Ishikawa (cell line): ENCODE results near the gene CMTM8.

Experiments used
- CEBPB ChIP-seq: IDR thresholded peaks from 2 replicates; pipeline ENCODE4 v1.6.1; 2012
- CREB1 ChIP-seq: IDR thresholded peaks from 2 replicates; pipeline ENCODE4 v1.6.1; 2012; ENCODE audit warnings: low read depth
- EGR1 ChIP-seq: IDR thresholded peaks from 2 replicates; pipeline ENCODE4 v1.6.1; 2012
- EP300 ChIP-seq: IDR thresholded peaks from 2 replicates; pipeline ENCODE4 v1.6.1; 2012; ENCODE audit warnings: borderline replicate concordance
- FOXM1 ChIP-seq: IDR thresholded peaks from 2 replicates; pipeline ENCODE4 v1.6.1; 2012; ENCODE audit warnings: low read depth, borderline replicate concordance
- NFIC ChIP-seq: IDR thresholded peaks from 2 replicates; pipeline ENCODE4 v1.6.1; 2012
- RAD21 ChIP-seq: IDR thresholded peaks from 2 replicates; pipeline ENCODE4 v1.6.1; 2012; ENCODE audit warnings: low read depth
- TAF1 ChIP-seq: IDR thresholded peaks from 2 replicates; pipeline ENCODE4 v1.6.1; 2012; ENCODE audit warnings: low read depth, mild to moderate bottlenecking
- TCF12 ChIP-seq: IDR thresholded peaks from 2 replicates; pipeline ENCODE4 v1.6.1; 2012; ENCODE audit warnings: low read depth
- TEAD4 ChIP-seq: IDR thresholded peaks from 2 replicates; pipeline ENCODE4 v1.6.1; 2012
- YY1 ChIP-seq: IDR thresholded peaks from 2 replicates; pipeline ENCODE4 v1.6.1; 2012; ENCODE audit warnings: low read depth
- ZBTB7A ChIP-seq: IDR thresholded peaks from 2 replicates; pipeline ENCODE4 v1.6.1; 2012; ENCODE audit warnings: low read depth
- TF ChIP-seq, protein P1 (sequence below): IDR thresholded peaks from 2 replicates; pipeline ENCODE4 v1.6.1; 2012; ENCODE audit warnings: low read depth, mild to moderate bottlenecking
- TF ChIP-seq, protein P2 (sequence below): IDR thresholded peaks from 2 replicates; pipeline ENCODE4 v1.6.1; 2012
- TF ChIP-seq, protein P3 (sequence below): IDR thresholded peaks from 2 replicates; pipeline ENCODE4 v1.6.1; 2012

Gene CMTM8

DNA sequence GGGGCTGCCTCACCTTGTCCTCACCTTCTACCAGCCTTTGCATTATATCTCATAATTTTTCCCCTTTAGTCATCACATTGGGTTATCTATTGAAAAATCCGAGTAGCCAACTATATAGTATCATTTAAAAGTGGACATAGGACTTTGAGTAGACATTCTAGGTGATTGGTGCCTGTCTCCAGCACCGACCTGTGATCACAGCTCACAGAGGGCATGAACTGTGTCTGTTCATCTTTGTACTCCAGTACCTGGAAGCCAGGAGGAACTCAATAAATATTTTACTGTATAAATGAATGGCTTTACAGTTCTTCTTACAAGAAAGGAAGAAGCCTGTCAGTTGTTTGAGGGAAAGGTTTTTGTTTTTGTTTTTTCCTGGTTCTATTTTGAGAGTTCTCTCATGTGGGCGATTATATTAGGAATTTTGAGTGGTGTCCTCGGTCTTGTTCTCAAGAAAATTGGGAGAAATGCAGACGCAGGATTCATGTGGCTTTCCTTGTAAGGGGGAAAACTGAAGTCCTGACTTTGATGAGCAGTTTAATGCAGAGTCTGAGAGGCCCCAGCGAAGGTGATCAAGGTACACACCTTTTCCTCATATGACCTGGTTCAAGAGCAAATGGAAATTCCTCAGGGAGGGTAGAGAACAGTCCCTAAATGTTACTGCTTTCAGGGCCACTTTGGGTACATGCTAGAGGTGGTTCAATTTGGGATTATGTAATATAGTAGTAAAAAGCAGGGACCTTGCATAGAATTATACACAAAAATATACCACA is 46.1 kb downstream of the CMTM8 start:
- TF ChIP-seq ZBTB7A = no peak
- TF ChIP-seq TAF1 = no peak
- TF ChIP-seq, protein P1, sequence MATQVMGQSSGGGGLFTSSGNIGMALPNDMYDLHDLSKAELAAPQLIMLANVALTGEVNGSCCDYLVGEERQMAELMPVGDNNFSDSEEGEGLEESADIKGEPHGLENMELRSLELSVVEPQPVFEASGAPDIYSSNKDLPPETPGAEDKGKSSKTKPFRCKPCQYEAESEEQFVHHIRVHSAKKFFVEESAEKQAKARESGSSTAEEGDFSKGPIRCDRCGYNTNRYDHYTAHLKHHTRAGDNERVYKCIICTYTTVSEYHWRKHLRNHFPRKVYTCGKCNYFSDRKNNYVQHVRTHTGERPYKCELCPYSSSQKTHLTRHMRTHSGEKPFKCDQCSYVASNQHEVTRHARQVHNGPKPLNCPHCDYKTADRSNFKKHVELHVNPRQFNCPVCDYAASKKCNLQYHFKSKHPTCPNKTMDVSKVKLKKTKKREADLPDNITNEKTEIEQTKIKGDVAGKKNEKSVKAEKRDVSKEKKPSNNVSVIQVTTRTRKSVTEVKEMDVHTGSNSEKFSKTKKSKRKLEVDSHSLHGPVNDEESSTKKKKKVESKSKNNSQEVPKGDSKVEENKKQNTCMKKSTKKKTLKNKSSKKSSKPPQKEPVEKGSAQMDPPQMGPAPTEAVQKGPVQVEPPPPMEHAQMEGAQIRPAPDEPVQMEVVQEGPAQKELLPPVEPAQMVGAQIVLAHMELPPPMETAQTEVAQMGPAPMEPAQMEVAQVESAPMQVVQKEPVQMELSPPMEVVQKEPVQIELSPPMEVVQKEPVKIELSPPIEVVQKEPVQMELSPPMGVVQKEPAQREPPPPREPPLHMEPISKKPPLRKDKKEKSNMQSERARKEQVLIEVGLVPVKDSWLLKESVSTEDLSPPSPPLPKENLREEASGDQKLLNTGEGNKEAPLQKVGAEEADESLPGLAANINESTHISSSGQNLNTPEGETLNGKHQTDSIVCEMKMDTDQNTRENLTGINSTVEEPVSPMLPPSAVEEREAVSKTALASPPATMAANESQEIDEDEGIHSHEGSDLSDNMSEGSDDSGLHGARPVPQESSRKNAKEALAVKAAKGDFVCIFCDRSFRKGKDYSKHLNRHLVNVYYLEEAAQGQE = no peak
- TF ChIP-seq EP300 = no peak
- TF ChIP-seq, protein P2, sequence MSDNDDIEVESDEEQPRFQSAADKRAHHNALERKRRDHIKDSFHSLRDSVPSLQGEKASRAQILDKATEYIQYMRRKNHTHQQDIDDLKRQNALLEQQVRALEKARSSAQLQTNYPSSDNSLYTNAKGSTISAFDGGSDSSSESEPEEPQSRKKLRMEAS = no peak
- TF ChIP-seq RAD21 = no peak
- TF ChIP-seq YY1 = no peak
- TF ChIP-seq FOXM1 = no peak
- no peak for TF ChIP-seq EGR1
- no peak for TF ChIP-seq CREB1
- no peak for TF ChIP-seq CEBPB
- no peak for TF ChIP-seq NFIC
- TF ChIP-seq, protein P3, sequence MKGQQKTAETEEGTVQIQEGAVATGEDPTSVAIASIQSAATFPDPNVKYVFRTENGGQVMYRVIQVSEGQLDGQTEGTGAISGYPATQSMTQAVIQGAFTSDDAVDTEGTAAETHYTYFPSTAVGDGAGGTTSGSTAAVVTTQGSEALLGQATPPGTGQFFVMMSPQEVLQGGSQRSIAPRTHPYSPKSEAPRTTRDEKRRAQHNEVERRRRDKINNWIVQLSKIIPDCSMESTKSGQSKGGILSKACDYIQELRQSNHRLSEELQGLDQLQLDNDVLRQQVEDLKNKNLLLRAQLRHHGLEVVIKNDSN = no peak
- no peak for TF ChIP-seq TCF12
- no peak for TF ChIP-seq TEAD4

DNA sequence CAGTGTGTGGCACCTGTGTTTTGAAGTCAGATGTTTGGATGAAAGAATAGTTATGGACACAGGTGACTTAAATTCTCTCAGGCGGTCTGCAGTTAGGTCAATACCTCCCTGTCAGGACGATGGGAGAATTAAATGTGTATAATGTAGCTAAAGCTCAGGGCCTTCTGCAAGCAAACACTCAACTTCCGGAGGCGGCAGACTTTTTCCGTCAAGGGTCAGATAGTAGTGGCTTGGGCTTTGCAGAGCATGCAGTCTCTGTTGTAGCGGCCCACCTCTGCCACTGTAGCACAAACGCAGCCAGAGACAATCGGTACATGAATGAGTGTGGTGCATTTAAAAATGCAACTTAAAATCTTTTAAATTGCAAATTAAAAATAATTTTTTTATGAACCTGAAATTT is 47.4 kb downstream of the CMTM8 start:
- TF ChIP-seq, protein P3 = no peak
- TF ChIP-seq, protein P2 = no peak
- no peak for TF ChIP-seq CREB1
- no peak for TF ChIP-seq CEBPB
- no peak for TF ChIP-seq FOXM1
- no peak for TF ChIP-seq EGR1
- TF ChIP-seq RAD21 = no peak
- TF ChIP-seq ZBTB7A = no peak
- TF ChIP-seq TCF12 = no peak

DNA sequence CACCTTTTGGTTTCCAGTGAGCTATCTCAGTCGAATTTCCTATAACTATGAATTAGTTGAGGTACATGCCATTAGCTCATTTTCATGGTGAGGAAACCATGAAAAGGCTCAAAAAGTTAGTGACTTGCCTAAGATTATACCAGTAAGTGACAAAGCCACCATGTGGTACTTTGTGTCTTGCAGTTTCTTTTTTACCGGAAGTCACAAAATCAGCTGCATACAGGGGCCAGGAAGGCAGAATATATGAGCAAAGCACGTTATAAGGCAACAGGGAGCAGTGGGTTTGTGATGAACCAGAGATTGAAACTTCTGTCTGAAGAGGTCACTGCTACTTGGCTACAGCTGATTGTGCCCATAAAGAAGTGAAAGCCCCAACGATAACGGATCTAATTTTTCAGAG is 50.3 kb downstream of the CMTM8 start:
- TF ChIP-seq EP300 (no peak), EGR1 (no peak), TEAD4 (no peak), CREB1 (no peak), CEBPB (no peak), TCF12 (no peak), TAF1 (no peak), RAD21 (no peak)
- TF ChIP-seq, protein P3 = no peak
- TF ChIP-seq, protein P1 = no peak
- TF ChIP-seq, protein P2 = no peak

DNA sequence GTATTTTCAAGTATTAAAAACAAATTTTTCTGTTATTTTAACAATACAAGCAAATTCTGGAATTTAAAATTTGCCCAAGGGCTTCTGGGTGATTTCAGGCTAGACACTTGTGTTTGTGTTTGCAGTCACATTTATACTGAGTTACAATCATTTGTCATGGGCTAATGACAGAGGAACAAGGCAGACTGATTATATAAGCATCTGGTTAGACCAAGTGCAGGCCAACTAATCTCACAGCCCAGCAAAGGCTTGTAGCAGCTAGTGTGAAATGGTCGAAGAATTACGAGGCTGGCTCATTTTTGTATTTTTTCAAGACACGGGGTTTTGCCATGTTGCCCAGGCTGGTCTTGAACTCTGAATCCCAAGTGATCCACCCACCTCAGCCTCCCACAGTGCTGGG is 52.1 kb downstream of the CMTM8 start:
- TF ChIP-seq TEAD4 = no peak
- TF ChIP-seq, protein P3 = no peak
- no peak for TF ChIP-seq YY1
- TF ChIP-seq EP300 = no peak
- TF ChIP-seq, protein P2 = no peak
- TF ChIP-seq EGR1 = no peak
- no peak for TF ChIP-seq CREB1
- no peak for TF ChIP-seq NFIC
- TF ChIP-seq FOXM1 = no peak
- no peak for TF ChIP-seq ZBTB7A
- no peak for TF ChIP-seq TAF1
- no peak for TF ChIP-seq TCF12
- no peak for TF ChIP-seq RAD21
- TF ChIP-seq, protein P1 = no peak
- TF ChIP-seq CEBPB = no peak
